CD4-positive, alpha-beta T cell treated with Interleukin-6 for 4 hours (primary cell): ENCODE data around the gene UTS2R.
"Not testable (repeated sequence)": the region's sequence is repeated elsewhere in the genome, so short reads cannot be mapped to it uniquely, and the experiment has no call there.

Experiments used
- DNase-seq: peaks from one replicate; pipeline ENCODE4 v3.0.0-alpha.2; 2020; ENCODE audit warnings: mixed read lengths

The UTS2R gene

DNA sequence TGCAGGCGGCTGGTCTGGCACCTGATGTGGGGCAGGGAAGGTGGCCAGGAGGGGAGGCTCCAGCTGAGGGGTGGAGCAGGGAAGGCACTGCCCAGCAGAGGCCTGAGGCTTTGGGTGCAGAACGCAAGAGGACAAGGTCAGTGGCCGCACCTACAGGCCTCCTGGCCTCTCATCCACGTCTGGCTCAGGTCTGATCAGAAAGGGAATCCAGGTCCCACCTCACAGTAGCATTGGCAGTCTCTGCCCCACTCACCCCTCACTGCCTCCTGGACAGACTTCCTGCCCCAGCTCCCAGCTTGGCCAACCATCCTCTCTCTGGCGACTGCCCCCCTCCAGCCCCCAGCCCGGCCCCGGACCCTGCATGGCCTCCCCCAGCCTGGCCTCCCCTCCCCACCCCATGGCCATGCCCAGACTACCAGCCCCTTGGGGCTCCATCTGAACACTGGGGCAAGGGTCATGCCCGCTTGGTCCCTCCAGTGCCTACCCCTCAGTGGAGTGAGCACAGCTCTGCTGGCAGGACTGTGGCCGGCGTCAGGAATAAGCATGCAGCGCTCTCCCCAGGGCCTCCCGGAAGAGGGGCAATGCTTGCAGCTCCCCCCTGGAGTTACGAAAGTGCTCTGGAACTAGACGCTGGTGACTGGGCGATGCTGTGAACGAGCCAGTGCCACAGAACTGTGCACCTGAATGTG is 4.6 kb downstream of the UTS2R start:
- no peak for DNase-seq

DNA sequence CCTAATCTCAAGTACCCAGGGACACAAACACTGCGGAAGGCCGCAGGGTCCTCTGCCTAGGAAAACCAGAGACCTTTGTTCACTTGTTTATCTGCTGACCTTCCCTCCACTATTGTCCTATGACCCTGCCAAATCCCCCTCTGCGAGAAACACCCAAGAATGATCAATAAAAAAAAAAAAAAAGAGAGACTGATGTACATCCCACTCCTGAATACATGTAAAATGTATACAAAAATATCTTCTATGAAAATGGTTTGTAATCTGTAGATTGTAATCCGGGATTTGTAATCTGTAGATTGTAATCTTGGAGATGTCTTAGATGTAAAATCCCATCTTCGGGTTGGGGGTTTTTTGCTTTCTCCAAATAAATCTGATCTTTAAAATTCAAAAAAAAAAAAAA is 5.7 kb downstream of the UTS2R start:
- DNase-seq: not testable (repeated sequence)

DNA sequence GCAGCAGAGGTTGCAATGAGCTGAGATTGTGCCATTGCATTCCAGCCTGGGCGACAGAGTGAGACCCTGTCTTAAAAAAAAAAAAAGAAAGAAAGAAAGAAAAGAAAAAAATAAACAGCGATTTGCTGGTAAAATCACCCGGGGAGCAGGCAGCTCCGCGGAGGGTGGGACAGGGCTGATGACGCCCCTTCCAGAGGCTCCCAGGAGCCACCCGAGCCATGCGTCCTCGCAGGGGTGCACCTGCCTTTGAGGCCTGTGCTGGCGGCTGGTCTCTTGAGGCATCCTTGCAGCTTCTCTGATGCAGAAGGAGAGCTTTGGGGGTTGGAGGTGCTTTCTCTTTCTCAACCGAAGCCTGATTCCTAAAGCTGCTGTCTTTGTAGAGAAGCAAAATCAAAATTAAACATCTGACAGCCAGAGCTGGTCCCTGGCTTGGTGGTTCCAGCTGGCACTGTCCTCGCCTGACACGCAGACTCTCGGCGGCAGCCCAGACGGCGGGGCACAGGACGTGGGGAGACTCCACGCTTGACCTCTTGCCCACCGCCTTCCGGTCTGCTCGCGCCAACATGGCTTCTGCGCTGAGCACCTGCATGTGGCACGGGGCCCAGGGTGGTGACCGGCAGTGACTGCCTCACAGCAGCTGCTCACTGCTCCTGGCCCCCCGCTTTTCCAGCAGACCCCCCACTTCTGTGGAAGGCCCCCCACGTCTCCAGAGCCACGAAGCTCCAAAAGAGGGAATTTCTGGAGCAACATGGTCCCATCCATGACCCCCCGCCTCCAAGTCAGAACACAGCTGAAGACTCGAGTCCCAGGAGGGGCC is 6.6 kb downstream of the UTS2R start:
- DNase-seq: no peak

DNA sequence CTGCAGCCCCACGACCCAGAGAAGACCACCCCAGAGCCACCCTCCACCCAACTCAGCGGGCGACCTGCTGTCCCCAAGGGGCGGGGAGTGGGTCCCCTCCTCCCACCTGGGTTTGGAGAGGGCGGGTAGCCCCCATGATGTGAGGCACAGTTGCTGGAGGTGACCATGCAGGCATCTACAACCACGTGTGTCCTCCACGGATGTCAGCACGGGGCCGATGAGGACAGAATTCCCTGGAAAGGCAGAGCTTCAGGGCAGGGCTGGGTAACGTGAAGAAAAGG is 7.1 kb downstream of the UTS2R start:
- no peak for DNase-seq

DNA sequence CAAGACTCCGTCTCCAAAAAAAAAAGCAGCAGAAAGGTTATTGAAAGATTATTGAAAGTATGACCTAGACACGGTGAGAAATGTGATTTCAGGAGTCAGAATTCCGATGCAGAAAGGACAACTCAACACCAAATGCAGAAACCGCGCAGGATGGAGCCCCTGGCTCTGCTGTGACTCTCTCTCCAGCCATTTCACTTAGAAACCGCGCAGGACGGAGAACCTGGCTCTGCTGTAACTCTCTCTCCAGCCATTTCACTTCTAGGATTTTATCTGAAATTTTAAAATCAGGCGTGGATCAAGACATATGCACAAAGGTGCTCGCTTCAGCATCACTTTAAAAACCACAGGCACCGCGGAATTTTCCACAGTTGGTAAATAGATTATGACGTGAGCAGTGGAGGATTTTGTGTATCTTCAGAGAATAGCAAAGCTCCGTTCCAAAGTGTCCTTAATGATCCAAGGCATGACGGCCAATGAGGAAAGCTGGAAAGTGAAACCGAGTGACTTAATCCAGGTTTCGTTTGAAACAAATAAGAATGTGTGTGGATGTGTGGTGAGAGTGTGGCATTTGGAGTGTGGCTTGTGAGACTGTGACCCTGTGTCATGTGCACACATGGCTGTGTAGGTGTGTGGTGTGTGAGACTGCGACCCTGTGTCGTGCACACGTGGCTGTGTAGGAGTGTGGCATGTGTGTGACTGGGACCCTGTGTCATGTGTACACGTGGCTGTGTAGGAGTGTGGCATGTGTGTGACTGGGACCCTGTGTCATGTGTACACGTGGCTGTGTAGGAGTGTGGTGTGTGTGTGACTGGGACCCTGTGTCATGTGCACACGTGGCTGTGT is 9.5 kb downstream of the UTS2R start:
- DNase-seq: no peak

DNA sequence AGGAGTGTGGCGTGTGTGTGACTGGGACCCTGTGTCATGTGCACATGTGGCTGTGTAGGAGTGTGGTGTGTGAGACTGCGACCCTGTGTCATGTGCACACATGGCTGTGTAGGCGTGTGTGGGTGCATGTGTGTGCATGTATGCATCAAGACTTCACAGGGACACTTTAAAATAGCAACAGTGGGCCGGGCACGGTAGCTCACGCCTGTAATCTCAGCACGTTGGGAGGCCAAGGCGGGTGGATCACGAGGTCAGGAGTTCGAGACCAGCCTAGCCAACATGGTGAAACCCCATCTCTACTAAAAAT is 10.1 kb downstream of the UTS2R start:
- not testable (repeated sequence) for DNase-seq

DNA sequence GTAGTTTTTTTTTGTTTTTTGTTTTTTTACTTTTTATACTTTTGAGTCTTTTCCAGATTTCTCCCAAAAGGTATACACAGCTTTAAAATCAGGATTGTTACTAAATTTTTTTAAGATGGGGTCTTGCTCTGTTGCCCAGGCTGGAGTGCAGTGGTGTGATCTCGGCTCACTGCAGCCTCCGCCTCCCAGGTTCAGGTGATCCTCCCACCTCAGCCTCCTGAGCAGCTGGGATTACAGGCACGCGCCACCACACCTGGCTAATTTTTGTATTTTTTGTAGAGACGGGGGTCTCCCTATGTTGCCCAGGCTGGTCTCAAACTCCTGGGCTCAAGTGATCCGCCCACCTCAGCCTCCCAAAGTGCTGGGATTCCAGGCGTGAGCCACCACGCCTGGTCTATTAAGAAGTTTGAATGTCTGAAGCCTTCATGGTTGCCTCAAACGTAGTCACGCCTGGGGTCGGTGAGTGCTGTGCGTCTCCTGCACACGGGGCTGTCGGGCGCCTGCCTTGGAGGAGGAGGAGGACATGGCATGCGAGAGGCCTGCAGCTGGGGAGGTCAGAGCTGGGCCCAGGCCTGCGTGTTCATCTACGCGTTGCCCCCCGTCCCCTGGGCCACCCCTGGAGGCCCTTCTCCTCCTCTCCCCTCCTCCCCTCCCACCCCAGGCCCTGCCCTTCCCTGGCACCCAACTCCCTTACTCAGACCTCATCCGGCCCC is 10.8 kb downstream of the UTS2R start:
- not testable (repeated sequence) for DNase-seq

DNA sequence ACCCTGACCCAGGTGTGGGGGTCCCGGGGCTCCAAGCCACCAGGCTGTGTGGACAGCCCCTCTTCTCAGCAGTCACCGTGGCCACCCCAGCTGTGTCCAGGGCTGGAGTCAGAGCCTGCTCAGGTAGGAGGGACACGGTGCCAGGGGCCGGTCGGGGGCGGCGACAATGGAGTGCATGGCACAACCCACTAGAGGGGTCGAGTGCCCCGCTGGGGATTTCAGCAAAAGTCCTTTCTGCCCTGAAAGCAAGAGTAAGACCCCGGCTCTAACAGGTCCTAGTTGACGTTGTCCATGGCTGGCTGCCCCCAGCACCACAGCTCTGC is 11.3 kb downstream of the UTS2R start:
- no peak for DNase-seq

DNA sequence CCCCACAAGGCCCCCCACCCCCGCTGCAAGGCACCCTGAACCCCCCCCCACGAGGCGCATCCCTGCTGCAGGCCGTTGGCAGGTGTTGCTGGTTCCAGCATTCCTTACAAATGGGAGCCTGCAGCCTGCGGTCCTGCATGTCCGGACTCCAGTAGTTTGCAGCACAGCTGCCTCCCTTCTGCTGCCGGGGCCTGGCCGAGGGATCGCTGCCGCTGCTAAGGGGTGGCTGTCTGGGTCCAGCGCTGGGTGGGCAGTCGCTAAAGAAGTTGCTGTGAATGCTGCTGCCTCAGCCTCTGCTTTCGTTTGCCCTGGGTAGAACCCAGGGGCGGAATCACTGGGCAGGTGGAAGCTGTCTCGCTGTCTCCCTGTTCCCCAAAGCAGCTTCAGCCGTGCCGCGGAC is 11.8 kb downstream of the UTS2R start:
- DNase-seq: no peak

DNA sequence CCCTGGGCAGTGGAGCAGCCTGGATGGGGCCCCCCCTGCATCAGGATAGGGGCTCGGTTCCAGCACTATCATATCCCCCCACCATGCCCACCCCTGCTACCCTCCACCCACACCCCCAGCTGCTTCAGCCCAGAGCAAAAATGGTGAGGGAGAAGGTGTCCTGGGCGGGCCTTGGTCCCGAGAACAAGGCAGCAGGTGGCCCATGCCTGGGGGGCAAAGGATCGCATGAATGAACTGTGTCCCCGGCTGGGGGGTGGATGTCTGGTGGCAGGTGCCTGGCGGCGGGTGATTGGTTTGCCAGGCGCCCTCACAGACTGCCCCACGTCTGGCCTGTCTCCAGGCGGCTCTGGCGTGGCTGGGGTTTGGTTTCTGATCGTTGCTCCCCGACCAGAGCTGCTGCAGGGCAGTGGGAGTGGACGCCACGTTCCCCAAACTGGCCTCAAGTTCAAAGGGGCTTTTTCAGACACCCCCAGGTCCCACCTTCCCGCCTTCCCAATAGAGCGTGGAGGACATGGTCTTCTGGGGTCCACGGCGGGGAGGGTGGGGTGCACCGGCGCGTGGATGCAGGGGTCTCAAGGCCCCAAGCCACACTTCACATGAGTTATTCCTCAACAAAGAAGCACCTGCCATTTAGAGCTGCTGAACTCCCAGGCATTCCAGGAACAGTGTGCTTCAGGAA is 12.6 kb downstream of the UTS2R start:
- DNase-seq: no peak

DNA sequence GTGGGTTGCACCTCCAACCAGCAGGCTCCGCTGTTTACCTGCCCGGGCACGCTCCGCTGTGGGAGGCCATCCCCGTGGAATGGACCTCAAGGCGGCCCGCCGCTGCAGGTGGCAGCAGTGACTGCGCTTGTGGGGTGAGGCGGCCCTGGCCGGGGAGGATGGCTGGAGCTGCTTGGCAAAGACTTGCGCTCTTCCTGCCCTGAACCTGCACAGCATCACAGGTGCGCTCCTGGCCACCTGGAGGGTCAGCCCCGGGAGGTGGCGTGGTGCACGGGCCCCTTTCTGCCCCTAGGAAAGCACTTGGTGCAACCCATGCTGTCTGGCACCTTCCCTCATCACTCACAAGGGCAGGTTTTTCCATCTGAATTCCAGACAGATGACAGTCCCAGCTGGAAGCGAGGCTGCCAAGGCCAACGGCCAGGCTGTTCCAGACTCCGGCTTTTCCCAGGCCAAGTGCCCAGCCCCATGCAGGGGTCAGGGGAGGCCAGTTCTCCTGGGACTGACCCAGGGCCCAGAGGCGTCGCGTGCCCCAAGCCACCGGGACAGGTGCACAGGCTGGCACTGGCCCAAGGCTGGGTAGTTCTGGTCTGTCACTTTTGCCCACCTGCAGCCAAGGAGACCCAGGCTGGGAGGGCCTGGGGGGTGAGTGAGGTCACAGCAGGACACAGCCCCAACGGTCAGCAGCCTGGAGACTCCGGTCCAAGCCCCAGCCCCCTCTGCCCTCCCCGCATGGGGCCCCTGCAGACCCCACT is 13.3 kb downstream of the UTS2R start:
- no peak for DNase-seq

DNA sequence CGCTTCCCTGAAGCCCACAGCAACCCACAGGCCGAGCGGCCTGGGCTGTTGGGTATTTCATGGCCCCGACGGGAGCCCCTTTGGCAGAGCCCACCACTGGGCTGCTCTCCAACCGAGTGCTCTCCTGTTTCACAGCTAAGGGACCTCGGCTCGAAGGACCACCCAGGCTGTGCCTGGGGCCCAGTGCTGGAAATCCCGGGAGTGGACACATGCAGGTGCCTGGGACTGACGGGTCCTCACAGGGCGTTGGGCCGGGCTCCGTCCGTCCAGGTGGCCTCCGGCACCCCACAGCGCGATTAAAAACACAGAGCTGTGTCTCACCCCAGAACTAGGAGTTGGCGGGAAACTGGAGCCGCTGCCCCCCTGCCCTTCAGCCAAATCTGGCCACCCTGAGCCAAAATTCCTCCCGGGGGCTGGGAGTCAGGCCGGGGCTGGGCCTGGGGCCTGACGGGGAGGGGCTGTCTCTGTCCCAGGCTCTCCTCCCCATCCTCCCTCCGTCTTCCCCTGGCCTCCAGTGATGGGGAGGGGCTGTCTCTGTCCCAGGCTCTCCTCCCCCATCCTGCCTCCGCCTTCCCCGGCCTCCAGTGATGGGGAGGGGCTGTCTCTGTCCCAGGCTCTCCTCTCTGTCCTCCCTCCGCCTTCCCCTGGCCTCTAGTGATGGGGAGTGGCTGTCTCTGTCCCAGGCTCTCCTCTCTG is 14.1 kb downstream of the UTS2R start:
- DNase-seq: no peak

DNA sequence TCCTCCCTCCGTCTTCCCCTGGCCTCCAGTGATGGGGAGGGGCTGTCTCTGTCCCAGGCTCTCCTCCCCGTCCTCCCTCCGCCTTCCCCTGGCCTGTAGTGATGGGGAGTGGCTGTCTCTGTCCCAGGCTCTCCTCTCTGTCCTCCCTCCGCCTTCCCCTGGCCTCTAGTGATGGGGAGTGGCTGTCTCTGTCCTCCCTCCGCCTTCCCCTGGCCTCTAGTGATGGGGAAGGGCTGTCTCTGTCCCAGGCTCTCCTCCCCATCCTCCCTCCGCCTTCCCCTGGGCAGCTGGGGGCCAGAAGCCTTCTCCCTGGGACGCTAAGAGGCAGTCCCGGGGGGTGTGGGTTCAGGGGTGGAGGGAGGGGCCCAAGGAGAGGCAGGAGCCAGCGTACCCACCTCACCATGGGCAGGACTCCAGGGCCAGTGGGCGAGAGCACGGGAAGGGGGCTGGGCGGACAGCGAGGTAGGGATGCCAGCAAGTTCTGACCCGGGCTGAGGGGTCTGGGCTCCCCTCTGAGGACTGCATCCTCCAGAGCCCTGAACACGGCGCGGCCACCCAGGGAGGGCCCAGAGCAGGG is 14.8 kb downstream of the UTS2R start:
- no peak for DNase-seq

DNA sequence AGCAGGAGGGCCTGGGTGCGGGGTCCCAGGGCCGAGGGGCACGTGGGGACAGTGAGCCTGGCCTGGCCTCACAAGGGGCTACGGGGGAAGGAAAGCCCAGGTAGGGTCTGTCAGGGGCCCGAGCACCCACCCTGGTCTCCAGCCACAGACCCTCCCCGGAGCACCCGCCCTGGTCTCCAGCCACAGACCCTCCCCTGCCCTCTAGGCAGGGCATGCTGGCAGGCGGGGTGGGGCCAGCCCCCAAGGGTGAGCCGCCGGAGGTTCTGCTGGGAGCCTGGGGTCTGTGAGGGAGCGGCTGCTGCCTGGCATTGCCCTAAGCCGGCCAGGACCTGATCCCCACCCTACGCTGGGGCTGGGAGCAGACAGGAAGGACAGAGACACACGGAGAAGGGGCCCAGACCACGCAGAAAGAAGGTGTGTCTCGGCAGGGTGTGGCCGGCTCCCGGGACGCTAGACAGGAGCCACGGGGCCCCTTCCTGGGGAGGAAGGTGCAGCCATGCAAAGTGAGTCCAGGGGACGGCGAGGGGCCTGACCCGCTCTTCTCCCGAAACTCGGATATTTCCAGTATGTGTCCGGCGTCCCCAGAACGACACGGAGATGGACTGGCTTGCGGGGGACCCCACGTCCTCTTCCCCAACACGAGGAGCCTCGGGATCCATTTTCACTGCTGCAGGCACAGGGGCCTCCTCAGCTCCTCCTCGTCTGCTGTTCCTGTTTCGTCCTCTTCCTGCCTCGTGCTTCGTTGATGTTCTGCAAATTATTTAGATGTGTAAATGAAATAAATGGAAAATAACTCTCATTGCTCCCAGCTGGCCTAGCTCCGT is 15.5 kb downstream of the UTS2R start:
- DNase-seq: no peak

DNA sequence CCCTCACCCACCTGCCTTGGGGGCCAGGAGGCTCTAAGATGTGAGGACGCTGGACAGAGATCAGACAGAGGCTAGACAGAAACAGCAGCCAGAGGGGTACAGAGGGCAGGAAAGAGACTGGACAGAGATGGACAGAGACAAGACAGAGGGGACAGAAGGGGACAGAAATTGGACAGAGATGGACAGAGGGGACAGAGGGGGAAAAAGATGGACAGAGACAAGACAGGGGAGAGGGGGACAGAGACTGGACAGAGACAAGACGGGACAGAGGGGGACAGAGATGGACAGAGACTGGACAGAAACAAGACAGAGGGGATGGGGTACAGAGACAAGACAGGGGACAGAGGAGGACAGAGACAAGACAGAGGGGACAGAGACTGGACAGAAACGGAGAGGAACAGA is 16.1 kb downstream of the UTS2R start:
- no peak for DNase-seq

DNA sequence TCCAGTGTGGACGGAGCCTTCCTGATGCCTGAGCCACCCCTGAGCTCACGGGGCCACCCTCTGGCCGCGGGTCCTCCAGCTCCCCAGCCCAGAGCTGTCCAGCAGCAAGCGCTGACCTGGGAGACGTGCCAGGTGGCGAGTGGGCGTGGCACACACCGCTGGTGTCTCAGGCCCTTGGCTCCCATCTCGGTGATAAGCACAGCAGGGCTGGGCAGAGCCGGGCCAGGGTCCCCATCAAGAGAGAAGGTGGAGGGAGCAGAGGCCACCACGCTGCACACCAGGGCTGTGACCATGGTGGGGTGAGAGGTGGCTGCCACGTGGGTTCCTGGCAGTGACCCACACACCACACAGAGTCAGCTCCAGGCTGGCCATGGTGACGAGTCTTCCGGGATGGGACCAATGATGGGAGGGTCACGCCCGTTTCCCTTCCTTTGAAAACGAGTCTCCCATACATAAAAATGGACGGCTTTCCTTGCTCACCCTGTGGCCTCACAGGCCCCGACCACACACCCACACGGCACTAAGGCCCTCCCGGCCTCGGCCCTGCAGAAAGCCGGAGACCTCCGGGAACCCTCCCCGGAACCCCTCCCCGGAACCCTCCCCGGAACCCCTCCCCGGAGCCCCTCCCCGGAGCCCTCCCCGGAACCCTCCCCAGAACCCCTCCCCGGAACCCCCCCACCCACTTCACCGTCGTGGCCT is 16.8 kb downstream of the UTS2R start:
- DNase-seq: no peak

DNA sequence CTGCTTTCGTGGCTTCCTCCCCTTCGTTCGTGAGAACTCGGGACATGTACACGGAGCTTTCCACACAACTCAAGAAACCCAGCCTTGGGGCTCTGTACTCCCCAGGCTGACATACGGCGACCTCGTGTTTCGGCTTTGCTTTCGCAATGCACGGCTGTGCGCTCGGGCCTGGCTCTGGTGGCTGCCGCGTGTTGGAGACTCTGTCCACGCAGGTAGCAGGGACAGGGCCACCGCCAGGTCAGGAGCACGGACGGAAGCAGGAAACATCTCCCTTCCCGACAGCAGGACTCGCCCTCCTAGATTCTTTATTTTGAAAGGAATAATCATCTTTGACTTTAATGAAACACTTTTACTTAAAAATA is 17.3 kb downstream of the UTS2R start:
- no peak for DNase-seq

DNA sequence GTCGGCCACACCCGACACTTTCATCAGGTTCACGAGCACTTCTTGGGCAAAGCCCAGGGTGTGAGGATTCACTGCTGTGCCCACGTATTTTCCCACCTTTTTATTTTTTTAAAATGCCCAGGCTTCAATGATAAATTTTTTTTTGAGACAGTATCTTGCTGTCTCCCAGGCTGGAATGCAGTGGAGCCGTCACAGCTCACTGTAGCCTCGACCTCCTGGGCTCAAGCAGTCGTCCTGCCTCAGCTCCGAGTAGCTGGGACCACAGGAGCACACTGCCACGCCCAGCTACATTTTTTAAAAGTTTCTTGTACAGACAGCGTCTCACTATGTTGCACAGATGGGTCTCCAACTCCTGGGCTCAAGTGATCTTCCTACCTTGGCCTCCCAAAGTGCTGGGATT is 17.8 kb downstream of the UTS2R start:
- no peak for DNase-seq

DNA sequence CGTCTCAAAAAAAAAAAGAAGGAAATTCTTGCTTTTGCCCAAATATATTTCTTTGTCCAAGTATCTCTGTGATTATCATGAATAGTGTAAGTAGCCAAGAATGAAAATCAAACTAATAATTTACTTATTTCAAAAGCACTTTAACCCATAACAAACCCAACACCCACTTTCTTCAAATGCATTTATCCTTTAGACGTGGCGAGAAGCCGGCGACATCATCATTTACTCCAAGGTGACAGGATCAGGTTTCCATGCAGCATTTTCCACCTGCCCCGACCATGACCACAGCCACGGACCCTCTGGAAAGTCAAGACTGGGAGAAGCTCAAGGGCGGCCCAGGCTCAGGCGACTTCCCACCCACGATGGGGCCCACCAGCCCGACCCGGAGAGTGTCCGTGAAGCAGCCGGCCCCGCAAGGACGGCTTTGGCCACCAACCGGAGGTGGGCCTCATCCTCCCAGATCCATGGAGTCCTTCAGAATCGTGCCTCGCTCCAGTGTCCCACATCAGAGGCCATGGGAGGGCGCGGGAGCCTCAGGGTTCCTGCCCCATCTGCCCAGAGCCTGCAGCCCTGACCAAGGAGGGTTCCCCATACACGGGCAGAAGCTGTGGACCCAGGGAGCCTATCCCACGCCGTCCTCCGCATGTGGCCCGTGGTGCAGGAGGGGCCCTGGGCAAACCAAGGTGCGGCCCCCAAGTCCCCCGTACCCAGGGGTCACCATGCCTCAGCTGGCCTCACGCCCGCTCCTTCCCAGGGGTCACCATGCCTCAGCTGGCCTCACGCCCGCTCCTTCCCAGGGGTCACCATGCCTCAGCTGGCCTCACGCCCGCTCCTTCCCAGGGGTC is 18.7 kb downstream of the UTS2R start:
- no peak for DNase-seq
